Measurements from ENCODE around the gene NEU4.

Gene NEU4

GRCh38 chr2:241851325-241852115, 42.5 kb downstream of the NEU4 start:
- Mint-ChIP-seq H3K9me3 (no peaks in the 10 kb centered on the region), H3K36me3 (ENCODE audit: low read depth) (no peaks in the 10 kb centered on the region), H3K27ac (no peak overlapping the region), H3K4me3 (no peak overlapping the region), H3K27me3 (ENCODE audit: low read depth, poor library complexity) (peaks cover 7% of the 10 kb centered on the region), H3K4me1 (peaks cover 19% of the 10 kb centered on the region)
- no peak for DNase-seq
- TF ChIP-seq CTCF (IDR thresholded peaks at IDR 0.05) = no peak

- Mint-ChIP-seq H3K4me3 (no peak overlapping the region), H3K27me3 (ENCODE audit: low read depth, poor library complexity) (peaks cover 5% of the 10 kb centered on the region), H3K36me3 (ENCODE audit: low read depth) (no peaks in the 10 kb centered on the region), H3K27ac (no peak overlapping the region), H3K4me1 (peaks cover 23% of the 10 kb centered on the region), H3K9me3 (no peaks in the 10 kb centered on the region)
- TF ChIP-seq CTCF (IDR thresholded peaks at IDR 0.05) = no peak
- DNase-seq = no peak
These were observed 43.4 kb downstream of the NEU4 start for GRCh38 chr2:241852116-241852980.

- Mint-ChIP-seq H3K27ac (no peak overlapping the region), H3K4me3 (no peak overlapping the region), H3K9me3 (no peaks in the 10 kb centered on the region), H3K27me3 (ENCODE audit: low read depth, poor library complexity) (peaks cover 8% of the 10 kb centered on the region), H3K36me3 (ENCODE audit: low read depth) (no peaks in the 10 kb centered on the region), H3K4me1 (peaks cover 23% of the 10 kb centered on the region)
- no peak for DNase-seq
- no peak for TF ChIP-seq CTCF (IDR thresholded peaks at IDR 0.05)
These were observed 44.1 kb downstream of the NEU4 start for GRCh38 chr2:241852981-241853631.

DNA sequence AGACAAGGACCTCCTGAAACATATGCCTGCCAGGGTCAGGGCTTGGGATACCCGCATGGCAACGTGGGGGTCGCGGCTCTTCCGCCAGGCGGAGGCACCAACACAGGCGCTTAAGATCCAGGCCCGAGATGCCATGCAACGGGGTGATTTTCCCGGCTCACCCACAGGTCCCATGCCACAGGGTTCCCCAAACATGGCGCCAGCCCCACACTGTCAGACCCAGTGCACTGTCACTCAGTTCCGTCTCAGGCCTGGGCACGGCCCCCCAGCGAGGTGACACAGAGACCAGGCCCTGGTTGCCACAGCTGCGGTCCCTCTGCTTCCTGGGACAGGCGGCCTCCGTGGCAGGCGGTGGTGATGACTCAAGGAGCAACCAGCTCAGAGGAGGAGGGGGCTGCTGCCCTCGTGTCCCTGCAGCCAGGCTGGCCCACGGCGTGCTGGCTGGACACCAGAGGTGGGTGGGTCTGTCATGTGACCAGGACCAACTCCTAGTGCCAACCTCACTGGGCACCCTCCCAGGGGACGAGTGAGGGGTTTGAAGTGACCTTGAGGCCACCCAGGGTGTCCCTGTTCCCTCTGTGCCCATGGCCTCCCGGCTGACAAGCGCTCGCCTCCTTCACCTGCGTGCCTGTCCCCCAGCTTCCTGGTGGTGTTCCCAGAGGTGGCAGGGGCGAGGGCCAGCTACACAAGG, 44.8 kb downstream of the NEU4 start:
- Mint-ChIP-seq H3K9me3 (no peaks in the 10 kb centered on the region), H3K27ac (no peak overlapping the region), H3K4me1 (peaks cover 23% of the 10 kb centered on the region), H3K27me3 (ENCODE audit: low read depth, poor library complexity) (peaks cover 6% of the 10 kb centered on the region), H3K36me3 (ENCODE audit: low read depth) (no peaks in the 10 kb centered on the region), H3K4me3 (no peak overlapping the region)
- DNase-seq = no peak
- TF ChIP-seq CTCF (IDR thresholded peaks at IDR 0.05) = no peak

DNA sequence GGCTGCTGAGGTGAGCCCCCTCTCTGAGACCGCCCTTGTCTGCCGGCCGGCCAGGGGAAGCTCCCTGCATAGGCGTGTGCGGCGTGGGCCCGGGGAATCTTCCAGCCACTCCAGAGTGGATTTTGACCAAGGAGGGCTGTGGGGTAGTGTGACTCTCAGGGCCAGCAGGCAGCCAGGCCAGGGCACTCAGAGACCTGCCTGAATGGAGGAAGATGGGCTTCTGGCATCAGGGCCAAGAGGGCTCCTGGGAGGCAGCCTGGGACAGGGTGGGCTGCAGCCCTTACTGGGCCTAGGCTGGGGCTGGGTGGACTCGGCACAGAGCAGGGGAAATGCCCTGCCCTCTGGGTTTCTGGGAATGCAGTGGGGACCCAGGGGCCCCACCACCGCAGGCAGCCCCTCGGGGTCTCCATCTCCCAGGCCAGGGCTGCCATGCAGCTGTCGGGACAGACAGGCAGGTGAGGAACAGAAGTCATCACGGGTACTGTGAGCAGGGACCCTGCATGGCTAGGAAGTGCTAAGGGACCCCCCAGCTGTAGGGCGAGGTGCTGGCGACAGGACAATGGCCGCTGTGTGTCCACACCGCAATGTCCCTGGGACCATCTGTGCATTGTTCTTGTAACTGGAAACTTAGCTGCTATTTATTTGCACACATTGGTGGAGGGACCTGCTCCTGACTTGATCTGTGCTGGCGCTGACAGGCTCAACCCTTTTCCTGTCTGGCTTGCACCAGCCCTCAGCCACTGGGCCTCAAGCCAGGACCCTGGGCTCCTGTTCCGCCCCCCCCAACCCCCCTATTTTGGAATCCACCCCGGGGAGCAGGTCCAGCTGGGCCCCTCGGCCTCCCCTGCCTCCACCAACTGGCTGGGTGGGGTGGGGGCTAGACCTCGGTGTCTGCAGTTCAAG, 45.6 kb downstream of the NEU4 start:
- H3K4me3 Mint-ChIP-seq = no peak overlapping the region
- no peak overlapping the region for H3K27ac Mint-ChIP-seq
- TF ChIP-seq CTCF (IDR thresholded peaks at IDR 0.05) = no peak
- no peak for DNase-seq
- H3K27me3 Mint-ChIP-seq (ENCODE audit: low read depth, poor library complexity) = peaks cover 4% of the 10 kb centered on the region
- no peaks in the 10 kb centered on the region for H3K9me3 Mint-ChIP-seq
- H3K4me1 Mint-ChIP-seq = peaks cover 24% of the 10 kb centered on the region
- H3K36me3 Mint-ChIP-seq (ENCODE audit: low read depth) = no peaks in the 10 kb centered on the region
